ENCODE results near the gene PCDHB6.

DNA sequence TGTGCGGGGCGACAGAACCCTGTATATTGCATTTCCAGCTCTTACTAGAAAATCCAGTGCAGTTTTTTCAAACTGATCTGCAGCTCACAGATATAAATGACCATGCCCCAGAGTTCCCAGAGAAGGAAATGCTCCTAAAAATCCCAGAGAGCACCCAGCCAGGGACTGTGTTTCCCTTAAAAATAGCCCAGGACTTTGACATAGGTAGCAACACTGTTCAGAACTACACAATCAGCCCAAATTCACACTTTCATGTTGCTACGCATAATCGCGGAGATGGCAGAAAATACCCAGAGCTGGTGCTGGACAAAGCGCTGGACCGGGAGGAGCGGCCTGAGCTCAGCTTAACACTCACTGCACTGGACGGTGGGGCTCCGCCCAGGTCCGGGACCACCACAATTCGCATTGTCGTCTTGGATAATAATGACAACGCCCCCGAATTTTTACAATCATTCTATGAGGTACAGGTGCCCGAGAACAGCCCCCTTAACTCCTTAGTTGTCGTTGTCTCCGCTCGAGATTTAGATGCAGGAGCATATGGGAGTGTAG is 14.1 kb upstream of the PCDHB6 start:
- TF ChIP-seq TSC22D2 (CRISPR knock-in tag; IDR thresholded peaks at IDR 0.05; ENCODE audit: borderline replicate concordance) (no peak), KLF15 (CRISPR knock-in tag; IDR thresholded peaks at IDR 0.05; ENCODE audit: borderline replicate concordance) (no peak), ZNF644 (CRISPR knock-in tag; IDR thresholded peaks at IDR 0.05; ENCODE audit: low read depth) (no peak)
- TF ChIP-seq, protein P1, sequence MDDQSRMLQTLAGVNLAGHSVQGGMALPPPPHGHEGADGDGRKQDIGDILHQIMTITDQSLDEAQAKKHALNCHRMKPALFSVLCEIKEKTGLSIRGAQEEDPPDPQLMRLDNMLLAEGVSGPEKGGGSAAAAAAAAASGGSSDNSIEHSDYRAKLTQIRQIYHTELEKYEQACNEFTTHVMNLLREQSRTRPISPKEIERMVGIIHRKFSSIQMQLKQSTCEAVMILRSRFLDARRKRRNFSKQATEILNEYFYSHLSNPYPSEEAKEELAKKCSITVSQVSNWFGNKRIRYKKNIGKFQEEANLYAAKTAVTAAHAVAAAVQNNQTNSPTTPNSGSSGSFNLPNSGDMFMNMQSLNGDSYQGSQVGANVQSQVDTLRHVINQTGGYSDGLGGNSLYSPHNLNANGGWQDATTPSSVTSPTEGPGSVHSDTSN (CRISPR knock-in tag; IDR thresholded peaks at IDR 0.05; ENCODE audit: borderline replicate concordance) = no peak
- TF ChIP-seq, protein P2, sequence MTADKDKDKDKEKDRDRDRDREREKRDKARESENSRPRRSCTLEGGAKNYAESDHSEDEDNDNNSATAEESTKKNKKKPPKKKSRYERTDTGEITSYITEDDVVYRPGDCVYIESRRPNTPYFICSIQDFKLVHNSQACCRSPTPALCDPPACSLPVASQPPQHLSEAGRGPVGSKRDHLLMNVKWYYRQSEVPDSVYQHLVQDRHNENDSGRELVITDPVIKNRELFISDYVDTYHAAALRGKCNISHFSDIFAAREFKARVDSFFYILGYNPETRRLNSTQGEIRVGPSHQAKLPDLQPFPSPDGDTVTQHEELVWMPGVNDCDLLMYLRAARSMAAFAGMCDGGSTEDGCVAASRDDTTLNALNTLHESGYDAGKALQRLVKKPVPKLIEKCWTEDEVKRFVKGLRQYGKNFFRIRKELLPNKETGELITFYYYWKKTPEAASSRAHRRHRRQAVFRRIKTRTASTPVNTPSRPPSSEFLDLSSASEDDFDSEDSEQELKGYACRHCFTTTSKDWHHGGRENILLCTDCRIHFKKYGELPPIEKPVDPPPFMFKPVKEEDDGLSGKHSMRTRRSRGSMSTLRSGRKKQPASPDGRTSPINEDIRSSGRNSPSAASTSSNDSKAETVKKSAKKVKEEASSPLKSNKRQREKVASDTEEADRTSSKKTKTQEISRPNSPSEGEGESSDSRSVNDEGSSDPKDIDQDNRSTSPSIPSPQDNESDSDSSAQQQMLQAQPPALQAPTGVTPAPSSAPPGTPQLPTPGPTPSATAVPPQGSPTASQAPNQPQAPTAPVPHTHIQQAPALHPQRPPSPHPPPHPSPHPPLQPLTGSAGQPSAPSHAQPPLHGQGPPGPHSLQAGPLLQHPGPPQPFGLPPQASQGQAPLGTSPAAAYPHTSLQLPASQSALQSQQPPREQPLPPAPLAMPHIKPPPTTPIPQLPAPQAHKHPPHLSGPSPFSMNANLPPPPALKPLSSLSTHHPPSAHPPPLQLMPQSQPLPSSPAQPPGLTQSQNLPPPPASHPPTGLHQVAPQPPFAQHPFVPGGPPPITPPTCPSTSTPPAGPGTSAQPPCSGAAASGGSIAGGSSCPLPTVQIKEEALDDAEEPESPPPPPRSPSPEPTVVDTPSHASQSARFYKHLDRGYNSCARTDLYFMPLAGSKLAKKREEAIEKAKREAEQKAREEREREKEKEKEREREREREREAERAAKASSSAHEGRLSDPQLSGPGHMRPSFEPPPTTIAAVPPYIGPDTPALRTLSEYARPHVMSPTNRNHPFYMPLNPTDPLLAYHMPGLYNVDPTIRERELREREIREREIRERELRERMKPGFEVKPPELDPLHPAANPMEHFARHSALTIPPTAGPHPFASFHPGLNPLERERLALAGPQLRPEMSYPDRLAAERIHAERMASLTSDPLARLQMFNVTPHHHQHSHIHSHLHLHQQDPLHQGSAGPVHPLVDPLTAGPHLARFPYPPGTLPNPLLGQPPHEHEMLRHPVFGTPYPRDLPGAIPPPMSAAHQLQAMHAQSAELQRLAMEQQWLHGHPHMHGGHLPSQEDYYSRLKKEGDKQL (CRISPR knock-in tag; IDR thresholded peaks at IDR 0.05; ENCODE audit: low read depth) = no peak
